Loucy (cell line): ENCODE data around the gene REEP1.

Source experiments
- EZH2phosphoT487 ChIP-seq: fragments of 200-600 bp; IDR thresholded peaks from 2 replicates; pipeline ENCODE4 v1.6.1; 2018; ENCODE audit warnings: antibody characterized with exemption, mild to moderate bottlenecking, moderate library complexity, borderline replicate concordance
- TF ChIP-seq, protein P1 (sequence below): fragments of 200-600 bp; sonication (generic); conservative IDR thresholded peaks from 2 replicates; pipeline ENCODE4 v1.5.1; 2014; ENCODE audit warnings: mild to moderate bottlenecking, antibody characterized with exemption, low read length

DNA sequence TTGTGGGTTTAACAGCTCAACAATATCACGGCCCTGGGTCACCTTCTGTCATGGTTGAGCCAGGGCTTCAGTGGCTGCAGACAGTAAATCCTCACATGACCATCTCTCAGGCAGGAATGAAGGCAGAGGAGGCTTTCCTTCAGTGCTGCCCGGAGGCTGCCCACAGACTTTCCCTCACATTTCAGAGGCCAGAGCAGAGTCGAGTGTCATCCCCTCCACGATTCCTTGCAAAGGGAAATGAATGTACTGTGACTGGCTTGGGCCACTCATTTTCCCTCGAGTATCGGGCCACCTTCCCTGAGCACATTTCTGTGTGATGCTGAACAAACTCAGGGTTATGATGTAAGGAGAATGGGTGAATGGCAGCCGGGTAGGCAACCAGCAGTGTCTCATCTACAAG is 10.0 kb upstream of the REEP1 start:
- TF ChIP-seq, protein P1, sequence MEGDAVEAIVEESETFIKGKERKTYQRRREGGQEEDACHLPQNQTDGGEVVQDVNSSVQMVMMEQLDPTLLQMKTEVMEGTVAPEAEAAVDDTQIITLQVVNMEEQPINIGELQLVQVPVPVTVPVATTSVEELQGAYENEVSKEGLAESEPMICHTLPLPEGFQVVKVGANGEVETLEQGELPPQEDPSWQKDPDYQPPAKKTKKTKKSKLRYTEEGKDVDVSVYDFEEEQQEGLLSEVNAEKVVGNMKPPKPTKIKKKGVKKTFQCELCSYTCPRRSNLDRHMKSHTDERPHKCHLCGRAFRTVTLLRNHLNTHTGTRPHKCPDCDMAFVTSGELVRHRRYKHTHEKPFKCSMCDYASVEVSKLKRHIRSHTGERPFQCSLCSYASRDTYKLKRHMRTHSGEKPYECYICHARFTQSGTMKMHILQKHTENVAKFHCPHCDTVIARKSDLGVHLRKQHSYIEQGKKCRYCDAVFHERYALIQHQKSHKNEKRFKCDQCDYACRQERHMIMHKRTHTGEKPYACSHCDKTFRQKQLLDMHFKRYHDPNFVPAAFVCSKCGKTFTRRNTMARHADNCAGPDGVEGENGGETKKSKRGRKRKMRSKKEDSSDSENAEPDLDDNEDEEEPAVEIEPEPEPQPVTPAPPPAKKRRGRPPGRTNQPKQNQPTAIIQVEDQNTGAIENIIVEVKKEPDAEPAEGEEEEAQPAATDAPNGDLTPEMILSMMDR: no peak
- TF ChIP-seq EZH2phosphoT487: no peak
